A673 (cell line): Measurements from ENCODE around the gene WEE2.

Source experiments
- EZH2 ChIP-seq: fragments of 200-600 bp; sonication (generic); IDR thresholded peaks from 2 replicates; pipeline ENCODE4 v1.6.1; 2017; ENCODE audit warnings: borderline replicate concordance, low read depth, mild to moderate bottlenecking, mixed read lengths, antibody characterized with exemption, low read length; ENCODE audit not compliant: poor library complexity, severe bottlenecking
- TF ChIP-seq, protein P1 (sequence below): fragments of 300-800, 200-600 bp; sonication (generic); conservative IDR thresholded peaks from 2 replicates; pipeline ENCODE4 v1.5.1; 2017; ENCODE audit warnings: low read depth, mild to moderate bottlenecking, antibody characterized with exemption, low read length, moderate library complexity, mixed read lengths

DNA sequence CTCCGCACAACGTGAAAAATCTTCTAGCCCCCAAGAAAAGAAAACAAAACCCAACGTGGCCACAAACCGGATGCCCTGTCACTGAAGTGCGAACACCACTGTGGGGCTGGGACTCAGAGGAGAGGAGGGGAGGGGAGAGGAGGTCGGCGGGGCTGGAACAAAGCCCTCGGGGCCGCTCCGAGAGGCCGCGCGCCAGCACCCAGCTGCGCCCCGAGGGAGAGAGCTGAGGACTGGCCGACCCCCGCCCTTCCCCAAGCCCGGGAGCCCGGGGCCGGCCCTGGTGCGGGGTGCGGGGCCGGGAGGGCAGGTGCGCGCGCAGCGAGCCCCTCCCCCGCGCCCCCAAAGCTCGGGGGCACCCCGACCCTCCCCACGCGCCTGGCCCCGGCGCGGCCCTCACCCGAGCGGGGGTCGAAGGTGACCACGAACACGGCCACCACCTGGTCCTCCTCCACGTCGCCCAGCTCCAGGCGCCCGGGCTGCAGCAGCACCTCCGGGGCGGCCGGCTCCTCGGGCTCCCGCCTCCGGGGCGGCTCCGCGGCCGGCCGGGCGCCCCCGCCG is 6.6 kb upstream of the WEE2 start:
- TF ChIP-seq, protein P1, sequence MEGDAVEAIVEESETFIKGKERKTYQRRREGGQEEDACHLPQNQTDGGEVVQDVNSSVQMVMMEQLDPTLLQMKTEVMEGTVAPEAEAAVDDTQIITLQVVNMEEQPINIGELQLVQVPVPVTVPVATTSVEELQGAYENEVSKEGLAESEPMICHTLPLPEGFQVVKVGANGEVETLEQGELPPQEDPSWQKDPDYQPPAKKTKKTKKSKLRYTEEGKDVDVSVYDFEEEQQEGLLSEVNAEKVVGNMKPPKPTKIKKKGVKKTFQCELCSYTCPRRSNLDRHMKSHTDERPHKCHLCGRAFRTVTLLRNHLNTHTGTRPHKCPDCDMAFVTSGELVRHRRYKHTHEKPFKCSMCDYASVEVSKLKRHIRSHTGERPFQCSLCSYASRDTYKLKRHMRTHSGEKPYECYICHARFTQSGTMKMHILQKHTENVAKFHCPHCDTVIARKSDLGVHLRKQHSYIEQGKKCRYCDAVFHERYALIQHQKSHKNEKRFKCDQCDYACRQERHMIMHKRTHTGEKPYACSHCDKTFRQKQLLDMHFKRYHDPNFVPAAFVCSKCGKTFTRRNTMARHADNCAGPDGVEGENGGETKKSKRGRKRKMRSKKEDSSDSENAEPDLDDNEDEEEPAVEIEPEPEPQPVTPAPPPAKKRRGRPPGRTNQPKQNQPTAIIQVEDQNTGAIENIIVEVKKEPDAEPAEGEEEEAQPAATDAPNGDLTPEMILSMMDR: no peak
- TF ChIP-seq EZH2: no peak
